Liver (tissue), 9 donors: Measurements from ENCODE around the gene CANX. TPM values are rescaled to one million over a fixed set of nuclear protein-coding genes. Genes with fewer than 3 reads are reported as not detected.
"Not testable (repeated sequence)": the region's sequence is repeated elsewhere in the genome, so short reads cannot be mapped to it uniquely, and the experiment has no call there.

ENCODE experiments used
- DNase-seq: peaks from one replicate; pipeline ENCODE4 v3.0.0-alpha.2; 2017; ENCODE audit warnings: low spot score
- H3K27ac ChIP-seq, 2 donors: one replicate each; pipeline ENCODE4 v1.7.0; 2013; ENCODE audit warnings: inconsistent platforms in 2 of 2, low read length in 2 of 2, control low read depth in 1 of 2, low read depth in 1 of 2, mild to moderate bottlenecking in 1 of 2
- H3K27me3 ChIP-seq, 4 donors: one replicate each; pipeline versions ENCODE4 v1.6.1 to v1.7.0; 2013; ENCODE audit warnings: low read length in 3 of 4, inconsistent platforms in 1 of 4, mild to moderate bottlenecking in 1 of 4, moderate library complexity in 1 of 4; ENCODE audit not compliant: control insufficient read depth in 4 of 4, insufficient read depth in 4 of 4
- H3K36me3 ChIP-seq, 4 donors: one replicate each; pipeline versions ENCODE4 v1.6.1 to v1.7.0; 2013; ENCODE audit warnings: low read length in 3 of 4, mild to moderate bottlenecking in 3 of 4, low read depth in 1 of 4, moderate library complexity in 1 of 4; ENCODE audit not compliant: control insufficient read depth in 4 of 4, insufficient read depth in 3 of 4
- H3K4me1 ChIP-seq, 4 donors: one replicate each; pipeline versions ENCODE4 v1.6.1 to v1.7.0; 2013; ENCODE audit warnings: low read length in 3 of 4, mild to moderate bottlenecking in 3 of 4, moderate library complexity in 1 of 4; ENCODE audit not compliant: control insufficient read depth in 4 of 4, insufficient read depth in 4 of 4
- H3K4me3 ChIP-seq, 3 donors: one replicate each; pipeline versions ENCODE4 v1.6.1 to v1.7.0; 2013; ENCODE audit warnings: low read length in 3 of 3, control low read depth in 1 of 3, low read depth in 1 of 3, mild to moderate bottlenecking in 1 of 3
- H3K9ac ChIP-seq, 2 donors: one replicate each; pipeline ENCODE4 v1.7.0; 2013; ENCODE audit warnings: low read length in 2 of 2, mild to moderate bottlenecking in 2 of 2, moderate library complexity in 2 of 2, control low read depth in 1 of 2, low read depth in 1 of 2
- H3K9me3 ChIP-seq, 4 donors: one replicate each; pipeline versions ENCODE4 v1.6.1 to v1.7.0; 2013; ENCODE audit warnings: low read length in 3 of 4; ENCODE audit not compliant: control insufficient read depth in 4 of 4
- ATF3 ChIP-seq: IDR thresholded peaks from 2 replicates; pipeline ENCODE4 v1.6.1; 2016; ENCODE audit warnings: antibody characterized with exemption
- CTCF ChIP-seq: fragments of 150-350 bp; IDR thresholded peaks from 2 replicates; pipeline ENCODE4 v1.5.1; 2017; ENCODE audit warnings: improper control_type of control experiment, low read depth, low read length; ENCODE audit not compliant: missing input control
- EGR1 ChIP-seq, 2 donors: IDR thresholded peaks; 2 replicates each; pipeline ENCODE4 v1.6.1; 2016 to 2018; ENCODE audit warnings: antibody characterized with exemption in 2 of 2, low read depth in 2 of 2
- HNF4A ChIP-seq, 2 donors: conservative IDR thresholded peaks; 2 replicates each; pipeline ENCODE4 v1.6.1; 2016; ENCODE audit warnings: antibody characterized with exemption in 2 of 2, mild to moderate bottlenecking in 2 of 2
- HNF4G ChIP-seq: IDR thresholded peaks from 2 replicates; pipeline ENCODE4 v1.6.1; 2016; ENCODE audit warnings: antibody characterized with exemption
- MAX ChIP-seq: IDR thresholded peaks from 2 replicates; pipeline ENCODE4 v1.6.1; 2016; ENCODE audit warnings: antibody characterized with exemption
- NR2F2 ChIP-seq: IDR thresholded peaks from 2 replicates; pipeline ENCODE4 v1.6.1; 2016; ENCODE audit warnings: antibody characterized with exemption
- RXRA ChIP-seq, 2 donors: IDR thresholded peaks; 2 replicates each; pipeline ENCODE4 v1.6.1; 2017 to 2018; ENCODE audit warnings: antibody characterized with exemption in 2 of 2, mild to moderate bottlenecking in 1 of 2
- SP1 ChIP-seq: IDR thresholded peaks from 2 replicates; pipeline ENCODE4 v1.6.1; 2018; ENCODE audit warnings: antibody characterized with exemption, mild to moderate bottlenecking
- TAF1 ChIP-seq: conservative IDR thresholded peaks from 2 replicates; pipeline ENCODE4 v1.6.1; 2016; ENCODE audit warnings: antibody characterized with exemption, mild to moderate bottlenecking
- YY1 ChIP-seq: IDR thresholded peaks from 2 replicates; pipeline ENCODE4 v1.6.1; 2016; ENCODE audit warnings: antibody characterized with exemption, mild to moderate bottlenecking
- ZBTB33 ChIP-seq: IDR thresholded peaks from 2 replicates; pipeline ENCODE4 v1.6.1; 2016; ENCODE audit warnings: antibody characterized with exemption
- WGBS: extraction: QIAGEN DNeasy Blood & Tissue Kit; methylation state at CpG from one replicate; pipeline ENCODE4 v1.1.7; 2013; 5-methylcytosine and 5-hydroxymethylcytosine counted together
- polyA plus RNA-seq, 2 donors: library from polyadenylated mRNA; stranded (reverse) in 1 of 2; unstranded in 1 of 2; fragments of 200-250 nt in 1 of 2; fragments of >200 nt in 1 of 2; fragmentation: Nextera tagmentation in 1 of 2; extraction: Ambion mirVana in 1 of 2; gene quantifications; one replicate each; pipeline versions ENCODE4 v1.2.1 to v1.2.3, GENCODE V29; 2013 to 2015
- total RNA-seq, 2 donors: library from RNA; depleted of rRNA; stranded (reverse); fragments of >200 nt; gene quantifications; one replicate each; pipeline ENCODE4 v1.2.3, GENCODE V29; 2014
- donor health status: healthy.
- donor health status: healthy.
- donor health status: healthy.
- donor health status: healthy.
- donor health status: healthy.

The CANX gene
- total and polyA plus RNA-seq, 4 donors: 129 to 628 (median 314) TPM

- Histone ChIP-seq H3K4me3 (no peak overlapping the region), H3K36me3 (peaks cover 0 to 3% (median 0%) of the 10 kb centered on the region in 4 donors), H3K9ac (no peak overlapping the region), H3K27ac (no peak overlapping the region), H3K9me3 (no peaks in the 10 kb centered on the region), H3K27me3 (no peaks in the 10 kb centered on the region), H3K4me1 (peaks cover 3 to 18% (median 13%) of the 10 kb centered on the region in 4 donors)
- DNase-seq: no peak
- TF ChIP-seq EGR1 (IDR thresholded peaks at IDR 0.05; ENCODE audit: low read depth in 2 of 2) (no peak), TAF1 (no peak), HNF4G (no peak), YY1 (no peak), CTCF (no peak), MAX (no peak), RXRA (IDR thresholded peaks at IDR 0.05) (no peak), NR2F2 (no peak), HNF4A (conservative IDR thresholded peaks at IDR 0.05) (no peak)
- WGBS: 87% methylated on average over 4 of the region's 4 CpGs
Measured at GRCh38 chr5:179738742-179739141, 40.0 kb downstream of the CANX start.

GRCh38 chr5:179744106-179744505, 45.3 kb downstream of the CANX start:
- H3K27me3 ChIP-seq, H3K36me3 ChIP-seq, H3K9ac ChIP-seq, H3K4me1 ChIP-seq, H3K4me3 ChIP-seq, H3K9me3 ChIP-seq, H3K27ac ChIP-seq, DNase-seq: not testable (repeated sequence)
- WGBS: 91% methylated on average over 7 of the region's 7 CpGs

- 95% methylated on average over 2 of the region's 2 CpGs for WGBS
- DNase-seq: no peak
- Histone ChIP-seq H3K9me3 (no peaks in the 10 kb centered on the region), H3K27me3 (no peaks in the 10 kb centered on the region), H3K27ac (no peak overlapping the region), H3K36me3 (peaks cover 0 to 3% (median 0%) of the 10 kb centered on the region in 4 donors), H3K4me1 (peaks cover 0 to 3% (median 0%) of the 10 kb centered on the region in 4 donors), H3K9ac (no peak overlapping the region), H3K4me3 (no peak overlapping the region)
- no peak for TF ChIP-seq ZBTB33
- no peak for TF ChIP-seq RXRA (IDR thresholded peaks at IDR 0.05)
- TF ChIP-seq ATF3: no peak
- TF ChIP-seq SP1: no peak
- TF ChIP-seq CTCF: no peak
Measured at GRCh38 chr5:179746872-179747271, 48.1 kb downstream of the CANX start.
